ENCODE measurements around the gene GPATCH2L.

- TF ChIP-seq, protein P1, sequence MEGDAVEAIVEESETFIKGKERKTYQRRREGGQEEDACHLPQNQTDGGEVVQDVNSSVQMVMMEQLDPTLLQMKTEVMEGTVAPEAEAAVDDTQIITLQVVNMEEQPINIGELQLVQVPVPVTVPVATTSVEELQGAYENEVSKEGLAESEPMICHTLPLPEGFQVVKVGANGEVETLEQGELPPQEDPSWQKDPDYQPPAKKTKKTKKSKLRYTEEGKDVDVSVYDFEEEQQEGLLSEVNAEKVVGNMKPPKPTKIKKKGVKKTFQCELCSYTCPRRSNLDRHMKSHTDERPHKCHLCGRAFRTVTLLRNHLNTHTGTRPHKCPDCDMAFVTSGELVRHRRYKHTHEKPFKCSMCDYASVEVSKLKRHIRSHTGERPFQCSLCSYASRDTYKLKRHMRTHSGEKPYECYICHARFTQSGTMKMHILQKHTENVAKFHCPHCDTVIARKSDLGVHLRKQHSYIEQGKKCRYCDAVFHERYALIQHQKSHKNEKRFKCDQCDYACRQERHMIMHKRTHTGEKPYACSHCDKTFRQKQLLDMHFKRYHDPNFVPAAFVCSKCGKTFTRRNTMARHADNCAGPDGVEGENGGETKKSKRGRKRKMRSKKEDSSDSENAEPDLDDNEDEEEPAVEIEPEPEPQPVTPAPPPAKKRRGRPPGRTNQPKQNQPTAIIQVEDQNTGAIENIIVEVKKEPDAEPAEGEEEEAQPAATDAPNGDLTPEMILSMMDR (conservative IDR thresholded peaks at IDR 0.05 in 1 of 2, IDR thresholded peaks at IDR 0.05 in 1 of 2; ENCODE audit: extremely low read depth in 1 of 2, insufficient read depth in 1 of 2, low read depth in 1 of 2, low read length in 2 of 2) = no peak
- no peak for TF ChIP-seq EZH2 (IDR thresholded peaks at IDR 0.05; ENCODE audit: borderline replicate concordance, low read length)
Measured at GRCh38 chr14:76169776-76170175, 18.1 kb downstream of the GPATCH2L start.
